DLD1 (cell line): ENCODE measurements around the gene SF3B1.
"Not testable (repeated sequence)": the region's sequence is repeated elsewhere in the genome, so short reads cannot be mapped to it uniquely, and the experiment has no call there.

Experiments used
- in situ Hi-C: cut with HindIII; loops from 2 replicates; pipeline ENCODE4 v1.10.0; 2017; ENCODE audit warnings: low sequenced_read_pairs

SF3B1 gene

DNA sequence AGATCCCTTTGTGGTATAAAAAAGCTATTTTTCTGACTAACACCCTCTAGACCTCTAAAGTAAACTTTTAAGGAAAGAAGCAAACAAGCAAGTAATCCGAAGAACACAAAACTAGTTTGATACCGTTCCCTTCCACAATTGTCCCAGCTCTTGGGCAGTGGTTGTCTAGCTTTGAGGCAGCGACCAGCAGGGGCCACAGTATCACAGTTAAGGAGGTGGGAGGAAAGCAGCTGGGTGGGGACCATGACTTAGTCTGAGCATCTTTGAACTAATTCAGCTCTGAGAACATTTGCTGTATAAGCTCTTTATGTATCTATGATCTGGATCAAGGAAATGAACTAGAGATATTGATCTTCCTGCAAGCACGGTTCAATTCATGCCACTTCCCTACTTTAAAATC, 51.0 kb downstream of the SF3B1 start:
- in situ Hi-C loops: no loop called here

DNA sequence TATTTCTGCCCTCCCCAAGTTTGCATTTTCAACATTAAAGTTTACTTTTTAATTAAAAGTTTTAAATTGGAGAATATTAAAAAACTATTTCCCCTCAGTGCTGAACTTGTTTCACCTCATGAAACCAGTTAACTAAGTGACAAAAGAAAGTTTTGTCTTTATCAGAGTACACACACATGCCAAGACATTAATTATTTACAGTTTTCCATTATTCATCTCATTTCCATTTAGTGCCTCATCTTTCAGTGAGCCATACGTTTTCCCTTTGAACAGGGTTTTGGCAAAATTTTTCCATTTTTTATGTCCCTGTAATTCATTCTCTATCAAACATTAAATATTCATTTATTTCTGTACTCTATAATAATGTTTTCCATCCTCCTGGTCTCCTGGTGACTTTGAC, 53.2 kb downstream of the SF3B1 start:
- in situ Hi-C loops: no loop called here

DNA sequence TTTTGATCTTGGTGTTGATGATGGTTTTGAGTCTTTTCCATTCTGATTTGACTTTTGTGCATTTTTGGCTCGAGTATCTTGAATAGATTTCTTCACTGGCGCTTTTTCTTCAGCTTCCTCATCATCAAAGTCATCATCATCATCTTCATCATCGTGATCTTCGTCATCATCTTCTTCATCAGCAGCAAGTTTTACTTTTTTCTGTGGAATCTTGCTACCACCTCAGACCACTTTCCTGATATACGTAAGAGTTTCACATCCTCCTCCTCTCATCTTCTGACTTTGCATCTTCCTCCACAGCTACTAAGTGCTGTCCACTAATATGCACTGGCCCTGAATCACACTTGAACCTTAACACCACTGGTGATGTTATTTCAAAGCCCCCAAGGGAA, 54.9 kb downstream of the SF3B1 start:
- in situ Hi-C loops: not testable (repeated sequence)

DNA sequence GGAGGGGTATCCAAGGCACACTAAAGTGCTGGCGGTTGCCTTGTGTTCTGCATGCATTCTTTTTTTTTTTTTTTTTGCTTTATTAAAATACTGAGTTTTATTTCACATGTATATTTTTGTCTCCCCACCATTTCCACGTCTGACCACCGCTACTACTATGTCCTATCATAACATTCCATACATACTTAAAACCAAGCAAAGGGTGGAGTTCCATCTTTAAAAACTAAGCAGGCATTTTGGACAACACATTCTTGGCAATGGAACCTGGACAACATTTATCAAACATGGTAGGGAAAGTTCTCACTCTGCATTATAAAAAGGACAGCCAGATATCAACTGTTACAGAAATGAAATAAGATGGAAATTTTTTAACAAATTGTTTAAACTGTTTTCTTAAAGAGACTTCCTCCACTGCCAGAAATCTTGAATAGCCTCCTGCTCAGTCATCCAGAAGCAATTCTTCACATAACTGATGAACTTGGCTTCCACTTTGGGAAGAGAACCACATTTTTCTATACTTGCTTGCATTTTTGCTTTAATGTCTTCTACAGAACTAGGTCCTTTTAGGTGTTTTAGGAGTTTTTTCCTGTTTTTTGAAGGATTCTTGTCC, 55.4 kb downstream of the SF3B1 start:
- in situ Hi-C loops: not testable (repeated sequence)

DNA sequence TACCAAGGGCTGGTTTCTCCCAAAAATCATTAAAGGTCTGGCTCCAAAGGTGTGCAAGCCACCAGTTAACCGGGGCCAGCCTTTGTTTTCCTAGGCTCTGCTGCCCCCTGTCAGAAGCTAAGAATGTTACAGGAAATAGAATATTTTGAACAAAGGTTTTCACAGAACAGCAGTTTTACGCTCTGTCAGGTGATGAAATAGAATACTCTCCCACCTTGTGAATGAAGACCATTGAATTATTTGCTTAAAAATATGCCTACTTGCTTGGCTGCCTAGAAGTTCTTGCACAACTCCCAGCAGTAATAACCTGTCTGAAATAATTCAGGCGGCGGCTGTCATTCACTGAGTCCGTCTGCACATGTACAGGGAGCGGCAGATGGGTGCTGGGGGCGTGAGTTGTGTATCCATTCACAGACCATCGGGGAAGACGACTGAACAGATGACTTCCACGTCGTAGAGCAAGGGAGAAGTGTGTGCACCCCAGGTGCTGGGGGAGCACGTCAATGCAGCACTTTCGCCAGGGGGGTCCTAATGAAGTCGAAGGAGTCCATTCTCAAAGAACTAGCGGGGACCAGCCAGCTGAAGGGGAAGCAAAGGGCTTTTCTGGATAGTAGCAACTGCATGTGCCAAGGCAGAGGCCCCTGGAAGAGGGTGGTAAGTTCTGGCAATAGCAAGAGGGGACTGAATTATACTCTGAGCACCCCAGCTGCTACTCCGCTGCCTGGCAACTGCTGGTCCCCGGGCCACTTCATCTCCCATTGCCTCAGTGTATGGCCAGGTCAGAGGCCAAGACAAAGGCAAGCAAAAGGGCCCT, 56.1 kb downstream of the SF3B1 start:
- in situ Hi-C loops: no loop called here

DNA sequence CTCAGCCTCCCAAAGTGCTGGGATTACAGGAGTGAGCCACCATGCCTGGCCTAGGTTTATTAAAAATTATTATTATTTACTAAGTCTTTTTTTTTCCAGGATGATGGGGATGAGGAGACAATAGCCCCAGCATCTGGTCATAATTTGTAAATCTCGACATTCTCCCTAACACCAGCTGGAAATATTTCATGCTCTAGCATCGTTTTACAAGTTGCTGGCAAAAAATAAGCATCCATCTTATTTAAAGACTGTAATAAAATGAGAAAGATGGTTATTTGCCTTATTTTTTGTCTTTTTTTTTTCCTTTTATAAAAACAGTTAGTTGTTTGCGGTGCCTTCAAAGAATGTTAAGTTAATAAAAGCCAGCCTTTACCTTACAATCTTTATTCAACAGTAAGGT, 56.7 kb downstream of the SF3B1 start:
- in situ Hi-C loops: no loop called here

DNA sequence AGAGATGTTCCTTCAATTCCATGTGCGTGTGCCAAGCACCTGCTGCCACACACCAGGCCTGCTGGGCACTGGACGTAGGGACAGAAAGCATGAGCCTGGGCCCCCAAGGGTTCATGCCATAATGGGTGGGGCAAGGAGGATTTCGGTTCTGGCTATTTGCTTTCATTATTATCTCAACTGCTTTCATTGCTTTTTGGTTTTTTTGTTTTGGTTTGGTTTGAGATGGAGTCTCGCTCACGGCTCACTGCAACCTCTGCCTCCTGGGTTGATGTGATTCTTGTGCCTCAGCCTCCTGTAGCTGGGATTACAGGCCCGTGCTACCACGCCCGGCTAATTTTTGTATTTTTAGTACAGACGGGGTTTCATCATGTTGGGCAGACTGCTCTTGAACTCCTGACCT, 57.2 kb downstream of the SF3B1 start:
- in situ Hi-C loops: no loop called here

DNA sequence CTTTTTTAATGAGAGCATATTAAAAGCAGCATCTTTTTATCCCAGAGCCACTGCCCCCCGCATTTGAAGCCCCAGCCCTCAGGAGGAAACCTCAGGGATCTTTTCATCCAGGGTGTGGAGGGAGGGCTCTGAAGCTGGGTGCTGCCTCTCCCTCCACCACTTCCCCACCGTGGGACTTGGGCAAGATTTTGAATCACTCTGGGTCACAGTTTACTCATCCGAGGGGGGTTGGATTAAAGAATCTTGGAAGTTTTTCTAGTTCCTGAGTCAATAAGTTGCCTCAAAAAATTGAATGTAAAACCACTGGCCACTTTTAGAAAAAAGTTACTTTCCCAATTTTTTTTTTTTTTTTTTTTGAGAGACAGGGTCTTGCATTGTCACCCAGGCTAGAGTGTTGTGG, 62.2 kb downstream of the SF3B1 start:
- in situ Hi-C loops: loop anchor here (25.0 kb wide), 1 partner anchor 185 kb away; no protein-coding TSS in a partner anchor

DNA sequence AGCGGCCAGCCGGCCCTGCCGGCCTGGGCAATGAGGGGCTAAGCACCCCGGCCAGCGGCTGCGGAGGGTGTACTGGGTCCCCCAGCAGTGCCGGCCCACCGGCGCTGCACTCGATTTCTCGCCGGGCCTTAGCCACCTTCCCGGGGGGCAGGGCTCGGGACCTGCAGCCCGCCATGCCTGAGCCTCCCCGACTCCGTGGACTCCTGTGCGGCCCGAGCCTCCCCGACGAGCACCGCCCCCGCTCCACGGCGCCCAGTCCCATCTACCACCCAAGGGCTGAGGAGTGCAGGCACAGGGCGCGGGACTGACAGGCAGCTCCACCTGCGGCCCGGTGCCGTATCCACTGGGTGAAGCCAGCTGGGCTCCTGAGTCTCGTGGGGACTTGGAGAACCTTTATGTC, 64.2 kb downstream of the SF3B1 start:
- in situ Hi-C loops: loop anchor here (25.0 kb wide), 1 partner anchor 183 kb away; no protein-coding TSS in a partner anchor

DNA sequence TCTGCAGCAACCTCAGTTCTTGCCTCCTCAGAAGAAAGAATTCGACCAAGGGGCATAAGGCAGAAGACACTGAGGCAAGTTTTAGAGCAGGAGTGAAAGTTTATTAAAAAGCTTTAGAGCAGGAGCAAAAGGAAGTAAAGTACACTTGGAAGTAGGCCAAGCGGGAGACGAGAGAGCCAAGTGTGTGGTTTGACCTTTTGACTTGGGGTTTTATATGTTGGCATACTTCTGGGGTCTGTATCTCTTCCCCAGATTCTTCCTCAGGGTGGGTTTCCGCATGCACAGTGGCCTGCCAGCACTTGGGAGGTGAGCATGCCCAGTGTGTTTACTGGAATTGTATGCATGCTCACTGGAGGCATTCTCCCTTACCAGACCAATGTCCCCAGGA, 64.9 kb downstream of the SF3B1 start:
- in situ Hi-C loops: loop anchor here (25.0 kb wide), 1 partner anchor 183 kb away; no protein-coding TSS in a partner anchor

DNA sequence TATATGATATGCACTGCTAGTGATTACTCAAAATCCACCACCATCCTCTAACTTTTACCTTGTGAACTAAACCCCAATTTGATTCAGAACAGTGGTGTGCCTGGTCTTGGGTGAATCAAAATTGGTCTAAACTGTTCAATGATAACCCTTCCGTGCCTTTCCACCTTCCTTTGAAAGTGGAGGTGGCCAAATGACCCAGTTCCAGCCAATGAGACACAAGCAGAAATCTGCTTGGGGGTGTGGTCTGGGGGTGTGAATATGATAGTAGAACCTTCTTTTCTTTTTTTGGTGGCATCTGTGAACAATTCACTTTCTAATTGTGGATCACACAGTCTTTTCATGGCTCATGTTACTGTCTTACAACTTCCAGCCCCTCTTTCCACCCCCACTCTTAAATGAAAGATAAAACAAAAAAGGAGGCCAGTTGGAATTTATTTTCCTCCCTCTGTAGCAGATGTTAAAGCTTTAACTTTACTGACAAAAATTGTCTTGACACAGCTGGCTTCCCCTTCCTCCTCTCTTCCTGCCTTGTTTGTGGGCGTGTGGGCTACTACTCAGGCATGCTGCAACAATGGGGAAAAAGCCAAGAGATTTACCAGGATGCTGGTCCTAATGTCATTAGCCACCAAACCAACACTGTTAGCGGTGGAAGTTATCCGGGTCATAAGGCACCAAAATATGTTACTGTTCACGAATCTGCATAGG, 65.4 kb downstream of the SF3B1 start:
- in situ Hi-C loops: loop anchor here (25.0 kb wide), 1 partner anchor 182 kb away; no protein-coding TSS in a partner anchor

DNA sequence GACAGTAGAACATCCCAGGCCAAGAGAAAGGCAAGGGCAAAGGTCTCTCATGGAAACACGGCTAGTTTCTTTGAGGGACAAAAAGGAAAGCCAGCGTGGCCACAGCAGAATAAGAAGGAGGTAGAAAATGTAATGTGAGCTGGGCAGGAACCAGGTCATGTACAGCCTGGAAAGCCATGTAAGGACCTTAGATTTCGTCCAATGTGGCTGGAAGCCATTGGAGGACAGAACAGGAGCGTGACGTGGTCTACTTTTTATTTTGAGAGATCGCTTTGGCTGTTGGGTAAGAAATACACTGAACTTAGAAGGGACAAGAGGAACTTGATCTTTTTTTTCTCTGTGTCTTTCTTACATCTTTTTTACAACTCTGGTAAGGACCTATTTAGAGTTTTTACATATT, 66.4 kb downstream of the SF3B1 start:
- in situ Hi-C loops: loop anchor here (25.0 kb wide), 1 partner anchor 181 kb away; no protein-coding TSS in a partner anchor

DNA sequence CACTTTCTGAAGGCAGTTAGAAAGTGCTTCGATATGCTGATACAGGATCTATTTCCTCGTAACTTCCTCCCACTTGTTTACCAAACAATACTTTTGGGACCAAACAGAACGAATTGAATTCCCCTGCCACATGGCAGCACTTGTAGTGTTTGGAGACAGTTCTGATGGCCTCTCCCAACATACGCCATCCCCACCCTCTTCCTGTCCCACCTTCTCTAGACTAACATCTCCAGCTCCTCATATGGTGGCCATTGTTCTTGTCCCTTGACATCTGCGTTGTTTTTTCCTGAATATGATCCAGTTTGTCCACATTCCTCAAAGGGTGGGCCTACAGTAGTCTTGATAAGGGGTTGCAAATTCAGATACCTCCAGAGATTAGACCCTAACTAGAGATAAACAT, 70.8 kb downstream of the SF3B1 start:
- in situ Hi-C loops: loop anchor here (25.0 kb wide), 1 partner anchor 177 kb away; no protein-coding TSS in a partner anchor

DNA sequence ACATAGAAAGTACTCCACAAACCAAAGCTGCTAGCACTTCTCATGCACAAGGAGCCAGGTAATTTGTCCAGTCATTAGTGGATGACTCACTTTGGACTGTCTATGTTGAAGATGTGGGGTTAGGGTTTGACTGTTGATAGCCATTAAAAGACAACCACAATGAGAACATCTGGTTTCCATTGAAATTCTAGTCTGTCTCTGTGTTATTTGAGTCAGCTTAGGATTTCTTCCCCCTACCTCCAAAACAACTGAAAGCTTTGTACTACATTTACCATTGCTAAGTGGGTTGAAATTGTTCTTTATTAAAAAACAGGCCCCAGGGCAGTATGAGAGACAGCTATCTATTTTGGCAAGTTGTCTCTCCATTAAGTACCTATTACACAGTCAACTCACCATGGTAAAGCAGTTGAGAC, 74.1 kb downstream of the SF3B1 start:
- in situ Hi-C loops: loop anchor here (25.0 kb wide), 1 partner anchor 173 kb away; no protein-coding TSS in a partner anchor

DNA sequence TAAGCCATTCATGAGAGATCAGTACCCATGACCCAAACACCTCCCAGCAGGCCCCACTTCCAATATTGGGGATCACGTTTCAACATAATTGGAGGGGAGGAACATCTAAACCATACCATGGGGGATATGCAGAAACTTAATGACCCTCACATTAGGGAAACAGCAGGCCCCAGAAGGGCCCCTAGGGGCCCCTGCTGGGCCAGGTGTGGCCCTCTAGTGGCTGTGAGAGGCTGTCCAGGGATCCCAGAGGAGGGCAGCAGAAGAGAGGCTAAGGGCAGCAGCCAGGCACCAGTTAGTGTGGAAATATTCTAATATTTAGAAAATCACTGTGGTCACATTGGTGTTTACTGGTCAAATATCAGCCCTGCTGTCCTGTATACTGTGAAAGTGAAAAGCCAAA, 75.0 kb downstream of the SF3B1 start:
- in situ Hi-C loops: loop anchor here (25.0 kb wide), 1 partner anchor 173 kb away; no protein-coding TSS in a partner anchor

DNA sequence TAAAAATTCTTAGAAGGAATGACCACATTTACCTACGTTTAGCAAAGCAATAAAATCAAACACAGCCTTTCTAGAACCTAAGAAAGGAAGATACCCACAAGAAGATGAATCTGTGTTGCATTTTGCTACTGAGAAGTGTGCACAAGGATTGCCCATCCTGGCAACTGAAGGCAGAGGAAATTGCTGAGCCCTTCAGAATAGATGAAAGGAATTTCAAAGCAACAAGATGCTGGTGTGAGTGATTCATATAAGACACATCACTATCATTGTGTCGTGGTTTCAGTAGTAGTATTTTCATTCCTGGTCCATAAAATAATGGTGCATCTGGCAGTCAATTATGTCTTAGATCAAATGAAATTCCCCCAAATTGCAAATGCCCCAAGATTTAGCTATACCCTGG, 75.9 kb downstream of the SF3B1 start:
- in situ Hi-C loops: loop anchor here (25.0 kb wide), 1 partner anchor 172 kb away; no protein-coding TSS in a partner anchor

DNA sequence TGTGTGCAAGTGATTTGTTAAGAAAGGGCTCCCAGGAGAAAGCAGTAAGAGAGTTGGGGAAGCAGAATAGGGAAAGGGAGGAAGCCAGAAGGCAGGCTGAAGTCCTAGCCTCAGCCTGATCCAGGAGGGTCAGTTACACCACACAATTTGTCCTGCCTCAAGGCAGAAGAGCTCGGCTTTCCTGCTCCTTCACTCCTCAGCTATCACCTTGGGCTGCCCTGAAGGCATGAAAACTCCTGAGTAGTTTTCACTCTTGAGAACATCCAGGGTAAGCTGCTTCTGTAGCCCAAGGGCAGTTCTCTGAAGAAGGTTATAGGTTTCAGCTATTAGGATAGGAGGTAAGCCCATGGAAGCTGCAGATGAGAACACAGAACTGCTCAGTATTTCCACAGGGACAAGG, 76.8 kb downstream of the SF3B1 start:
- in situ Hi-C loops: loop anchor here (25.0 kb wide), 1 partner anchor 171 kb away; no protein-coding TSS in a partner anchor

DNA sequence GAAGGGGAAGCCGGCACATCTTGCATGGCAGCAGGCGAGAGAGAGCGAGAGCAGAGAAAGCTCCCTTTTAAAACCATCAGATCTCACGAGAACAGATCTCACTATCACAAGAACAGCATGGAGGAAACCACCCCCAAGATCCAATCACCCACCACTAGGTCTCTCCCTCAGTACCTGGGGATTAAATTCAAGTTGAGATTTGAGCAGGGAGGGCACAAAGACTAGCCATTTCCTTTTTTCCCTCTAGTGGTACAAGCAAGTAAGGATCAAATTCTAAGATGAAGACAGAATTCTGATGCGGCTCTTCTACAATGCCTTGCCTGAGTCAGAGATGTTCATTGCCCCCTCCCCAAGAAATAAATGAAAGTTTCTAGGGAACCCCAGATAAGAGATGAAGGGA, 78.7 kb downstream of the SF3B1 start:
- in situ Hi-C loops: loop anchor here (25.0 kb wide), 1 partner anchor 169 kb away; no protein-coding TSS in a partner anchor

DNA sequence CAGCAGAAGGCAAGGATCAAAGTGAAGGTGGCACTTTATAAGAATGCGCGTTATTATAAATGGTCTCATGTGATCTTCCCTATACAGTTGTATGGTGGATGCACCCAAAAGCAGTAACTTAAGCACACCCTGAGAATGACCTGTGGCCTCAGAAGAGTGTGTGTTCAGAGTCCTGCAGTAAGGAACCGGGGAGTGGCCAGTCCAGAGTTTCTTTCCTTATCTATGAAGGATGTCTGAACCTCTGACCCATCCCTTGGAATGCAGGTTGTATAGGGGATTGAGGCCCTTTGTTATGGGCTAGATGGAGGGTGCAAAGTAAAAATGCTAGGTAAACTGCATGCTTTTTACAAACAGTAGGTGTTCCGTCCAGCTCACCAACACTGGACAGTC, 80.7 kb downstream of the SF3B1 start:
- in situ Hi-C loops: loop anchor here (25.0 kb wide), 1 partner anchor 167 kb away; no protein-coding TSS in a partner anchor

DNA sequence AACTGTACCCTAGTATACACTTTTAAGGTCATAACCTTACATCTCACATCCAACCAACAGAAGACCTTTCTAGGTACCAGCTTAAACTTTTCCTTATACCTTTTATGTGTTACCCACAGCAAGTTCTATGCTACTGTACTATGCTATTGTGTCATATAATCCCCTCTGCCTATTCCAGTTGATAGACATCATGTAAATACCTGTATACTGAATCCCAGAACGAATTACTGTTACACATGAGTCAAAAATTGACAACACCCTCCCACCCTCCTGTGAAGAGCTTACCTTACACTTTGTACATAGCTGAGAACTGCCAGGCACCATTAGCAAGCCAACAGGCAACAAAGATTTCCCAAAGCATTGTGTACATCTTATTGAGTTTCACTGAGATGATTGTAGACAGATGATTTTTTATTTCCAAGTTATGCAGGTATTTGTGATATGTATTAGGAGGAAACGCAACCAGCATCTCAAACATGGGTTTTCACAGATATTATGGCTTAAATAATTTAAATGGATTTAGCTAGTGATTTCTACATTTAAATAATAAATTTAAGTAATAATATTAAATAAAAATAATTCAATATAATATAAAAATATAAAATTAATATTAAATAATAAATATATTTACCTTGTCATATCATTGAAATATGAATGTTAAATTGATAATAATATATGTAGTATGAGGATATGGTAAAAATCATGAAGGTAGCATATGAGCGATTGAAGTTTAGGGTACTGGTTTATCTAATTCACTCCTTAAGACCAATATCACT, 81.2 kb downstream of the SF3B1 start:
- in situ Hi-C loops: loop anchor here (25.0 kb wide), 1 partner anchor 166 kb away; no protein-coding TSS in a partner anchor
